Measurements from ENCODE around the gene INTS15.

The INTS15 gene

GRCh38 chr7:6644728-6645127, 54.9 kb downstream of the INTS15 start:
- Histone ChIP-seq H3K4me3 (ENCODE audit: extremely low read depth, insufficient read depth, low read length, poor library complexity, severe bottlenecking) (no peak overlapping the region), H3K27ac (ENCODE audit: low read depth, low read length, severe bottlenecking) (no peak overlapping the region), H3K9me3 (ENCODE audit: control insufficient read depth, low read length) (no peaks in the 10 kb centered on the region), H3K36me3 (ENCODE audit: control insufficient read depth, insufficient read depth, low read length) (peaks cover 96% of the 10 kb centered on the region), H3K4me1 (ENCODE audit: control insufficient read depth, insufficient read depth, low read length, poor library complexity, severe bottlenecking) (no peaks in the 10 kb centered on the region)
- 95 to 99% methylated on average over 8 of the region's 10 CpGs for WGBS, 2 experiments (ENCODE audit: insufficient coverage in 2 of 2)

GRCh38 chr7:6646465-6646864, 56.6 kb downstream of the INTS15 start:
- H3K27ac ChIP-seq (ENCODE audit: low read depth, low read length, severe bottlenecking), result no peak overlapping the region
- H3K9me3 ChIP-seq (ENCODE audit: control insufficient read depth, low read length), result no peaks in the 10 kb centered on the region
- 88 to 94% methylated on average over 8 of the region's 8 CpGs for WGBS, 2 experiments (ENCODE audit: insufficient coverage in 2 of 2)
- no peak overlapping the region for H3K4me3 ChIP-seq (ENCODE audit: extremely low read depth, insufficient read depth, low read length, poor library complexity, severe bottlenecking)
- H3K4me1 ChIP-seq (ENCODE audit: control insufficient read depth, insufficient read depth, low read length, poor library complexity, severe bottlenecking), result no peaks in the 10 kb centered on the region
- peaks cover 95% of the 10 kb centered on the region for H3K36me3 ChIP-seq (ENCODE audit: control insufficient read depth, insufficient read depth, low read length)

GRCh38 chr7:6647080-6647479, 57.3 kb downstream of the INTS15 start:
- WGBS, 2 experiments (ENCODE audit: insufficient coverage in 2 of 2), result 90 to 91% methylated on average over 6 to 7 of the region's 8 CpGs
- Histone ChIP-seq H3K36me3 (ENCODE audit: control insufficient read depth, insufficient read depth, low read length) (peaks cover 95% of the 10 kb centered on the region), H3K27ac (ENCODE audit: low read depth, low read length, severe bottlenecking) (no peak overlapping the region), H3K9me3 (ENCODE audit: control insufficient read depth, low read length) (no peaks in the 10 kb centered on the region), H3K4me3 (ENCODE audit: extremely low read depth, insufficient read depth, low read length, poor library complexity, severe bottlenecking) (no peak overlapping the region), H3K4me1 (ENCODE audit: control insufficient read depth, insufficient read depth, low read length, poor library complexity, severe bottlenecking) (no peaks in the 10 kb centered on the region)

GRCh38 chr7:6647541-6647940, 57.7 kb downstream of the INTS15 start:
- Histone ChIP-seq H3K36me3 (ENCODE audit: control insufficient read depth, insufficient read depth, low read length) (peaks cover 95% of the 10 kb centered on the region), H3K4me1 (ENCODE audit: control insufficient read depth, insufficient read depth, low read length, poor library complexity, severe bottlenecking) (no peaks in the 10 kb centered on the region), H3K27ac (ENCODE audit: low read depth, low read length, severe bottlenecking) (no peak overlapping the region), H3K4me3 (ENCODE audit: extremely low read depth, insufficient read depth, low read length, poor library complexity, severe bottlenecking) (no peak overlapping the region), H3K9me3 (ENCODE audit: control insufficient read depth, low read length) (no peaks in the 10 kb centered on the region)
- 94 to 95% methylated on average over 13 of the region's 14 CpGs for WGBS, 2 experiments (ENCODE audit: insufficient coverage in 2 of 2)

GRCh38 chr7:6648066-6648814, 58.4 kb downstream of the INTS15 start:
- Histone ChIP-seq H3K27ac (ENCODE audit: low read depth, low read length, severe bottlenecking) (no peak overlapping the region), H3K36me3 (ENCODE audit: control insufficient read depth, insufficient read depth, low read length) (peaks cover 94% of the 10 kb centered on the region), H3K4me3 (ENCODE audit: extremely low read depth, insufficient read depth, low read length, poor library complexity, severe bottlenecking) (no peak overlapping the region), H3K9me3 (ENCODE audit: control insufficient read depth, low read length) (no peaks in the 10 kb centered on the region), H3K4me1 (ENCODE audit: control insufficient read depth, insufficient read depth, low read length, poor library complexity, severe bottlenecking) (no peaks in the 10 kb centered on the region)
- WGBS, 2 experiments (ENCODE audit: insufficient coverage in 2 of 2), result 95 to 99% methylated on average over 16 to 17 of the region's 17 CpGs

GRCh38 chr7:6648815-6649104, 58.9 kb downstream of the INTS15 start:
- 100% methylated on average over 2 of the region's 5 CpGs for WGBS, 2 experiments (ENCODE audit: insufficient coverage in 2 of 2)
- Histone ChIP-seq H3K9me3 (ENCODE audit: control insufficient read depth, low read length) (no peaks in the 10 kb centered on the region), H3K4me1 (ENCODE audit: control insufficient read depth, insufficient read depth, low read length, poor library complexity, severe bottlenecking) (no peaks in the 10 kb centered on the region), H3K4me3 (ENCODE audit: extremely low read depth, insufficient read depth, low read length, poor library complexity, severe bottlenecking) (no peak overlapping the region), H3K36me3 (ENCODE audit: control insufficient read depth, insufficient read depth, low read length) (peaks cover 89% of the 10 kb centered on the region), H3K27ac (ENCODE audit: low read depth, low read length, severe bottlenecking) (no peak overlapping the region)

- Histone ChIP-seq H3K27ac (ENCODE audit: low read depth, low read length, severe bottlenecking) (no peak overlapping the region), H3K4me3 (ENCODE audit: extremely low read depth, insufficient read depth, low read length, poor library complexity, severe bottlenecking) (no peak overlapping the region), H3K9me3 (ENCODE audit: control insufficient read depth, low read length) (no peaks in the 10 kb centered on the region), H3K4me1 (ENCODE audit: control insufficient read depth, insufficient read depth, low read length, poor library complexity, severe bottlenecking) (no peaks in the 10 kb centered on the region), H3K36me3 (ENCODE audit: control insufficient read depth, insufficient read depth, low read length) (peaks cover 87% of the 10 kb centered on the region)
- 94 to 95% methylated on average over 10 to 11 of the region's 13 CpGs for WGBS, 2 experiments (ENCODE audit: insufficient coverage in 2 of 2)
Observed at GRCh38 chr7:6649241-6649961, 59.6 kb downstream of the INTS15 start.

GRCh38 chr7:6650086-6650485, 60.3 kb downstream of the INTS15 start:
- no peaks in the 10 kb centered on the region for H3K4me1 ChIP-seq (ENCODE audit: control insufficient read depth, insufficient read depth, low read length, poor library complexity, severe bottlenecking)
- 95 to 96% methylated on average over 9 to 10 of the region's 10 CpGs for WGBS, 2 experiments (ENCODE audit: insufficient coverage in 2 of 2)
- H3K27ac ChIP-seq (ENCODE audit: low read depth, low read length, severe bottlenecking), result no peak overlapping the region
- peaks cover 87% of the 10 kb centered on the region for H3K36me3 ChIP-seq (ENCODE audit: control insufficient read depth, insufficient read depth, low read length)
- no peaks in the 10 kb centered on the region for H3K9me3 ChIP-seq (ENCODE audit: control insufficient read depth, low read length)
- H3K4me3 ChIP-seq (ENCODE audit: extremely low read depth, insufficient read depth, low read length, poor library complexity, severe bottlenecking), result no peak overlapping the region

- Histone ChIP-seq H3K4me1 (ENCODE audit: control insufficient read depth, insufficient read depth, low read length, poor library complexity, severe bottlenecking) (no peaks in the 10 kb centered on the region), H3K9me3 (ENCODE audit: control insufficient read depth, low read length) (no peaks in the 10 kb centered on the region), H3K27ac (ENCODE audit: low read depth, low read length, severe bottlenecking) (no peak overlapping the region), H3K4me3 (ENCODE audit: extremely low read depth, insufficient read depth, low read length, poor library complexity, severe bottlenecking) (no peak overlapping the region), H3K36me3 (ENCODE audit: control insufficient read depth, insufficient read depth, low read length) (peaks cover 88% of the 10 kb centered on the region)
- WGBS, 2 experiments (ENCODE audit: insufficient coverage in 2 of 2), result 97 to 98% methylated on average over 11 to 12 of the region's 12 CpGs
Observed at GRCh38 chr7:6650521-6651011, 60.7 kb downstream of the INTS15 start.

GRCh38 chr7:6651851-6652445, 62.1 kb downstream of the INTS15 start:
- Histone ChIP-seq H3K9me3 (ENCODE audit: control insufficient read depth, low read length) (no peaks in the 10 kb centered on the region), H3K27ac (ENCODE audit: low read depth, low read length, severe bottlenecking) (no peak overlapping the region), H3K4me3 (ENCODE audit: extremely low read depth, insufficient read depth, low read length, poor library complexity, severe bottlenecking) (no peak overlapping the region), H3K36me3 (ENCODE audit: control insufficient read depth, insufficient read depth, low read length) (peaks cover 81% of the 10 kb centered on the region), H3K4me1 (ENCODE audit: control insufficient read depth, insufficient read depth, low read length, poor library complexity, severe bottlenecking) (no peaks in the 10 kb centered on the region)
- 95 to 96% methylated on average over 29 to 31 of the region's 32 CpGs for WGBS, 2 experiments (ENCODE audit: insufficient coverage in 2 of 2)

Measured in mesodermal cell (in vitro differentiated cells).